Measurements from ENCODE around the gene DNA2. TPM values are rescaled to one million over a fixed set of nuclear protein-coding genes. Genes with fewer than 3 reads are reported as not detected.
"Not testable (repeated sequence)": the region's sequence is repeated elsewhere in the genome, so short reads cannot be mapped to it uniquely, and the experiment has no call there.

DNA2 gene
- total RNA-seq, 2 experiments from 2014 or later, result 27.3 to 28.9 TPM

GRCh38 chr10:68489919-68490318, 18.1 kb upstream of the DNA2 start:
- CTCF ChIA-PET, result interaction anchor here (0.8 to 1.8 kb wide), 2 partner anchors 10 to 62 kb away, joined by 3 to 5 read pairs; no protein-coding TSS in a partner anchor
- H3K27ac Mint-ChIP-seq, result no peak overlapping the region
- peak; percentile 49 for ATAC-seq
- peak; percentile 7 for DNase-seq
- H3K36me3 Mint-ChIP-seq (ENCODE audit: low read depth), result peaks cover 19% of the 10 kb centered on the region
- no peaks in the 10 kb centered on the region for H3K4me1 Mint-ChIP-seq
- POLR2A ChIA-PET, result interaction anchor here (0.6 kb wide), 1 partner anchor 21 kb away, joined by 4 read pairs; no protein-coding TSS in a partner anchor
- no peaks in the 10 kb centered on the region for H3K27me3 Mint-ChIP-seq
- H3K4me3 Mint-ChIP-seq, result no peak overlapping the region
- no peaks in the 10 kb centered on the region for H3K9me3 Mint-ChIP-seq (ENCODE audit: low read depth)
- intact Hi-C loops (cut with DNase I, micrococcal nuclease), result no loop called here

- ATAC-seq (no peak), DNase-seq (no peak)
- intact Hi-C loops (cut with DNase I, micrococcal nuclease), result loop anchor here in 1 of 2 experiments (5.0 kb wide), 1 partner anchor 248 kb away; the partner anchor contains the start of gene CCAR1
- Mint-ChIP-seq H3K9me3 (ENCODE audit: low read depth) (no peaks in the 10 kb centered on the region), H3K27me3 (no peaks in the 10 kb centered on the region), H3K4me3 (no peak overlapping the region), H3K27ac (no peak overlapping the region), H3K4me1 (peaks cover 22% of the 10 kb centered on the region), H3K36me3 (ENCODE audit: low read depth) (peaks cover 9% of the 10 kb centered on the region)
- ChIA-PET CTCF (no interaction called here), POLR2A (interaction anchor here (0.6 kb wide), 1 partner anchor 17 kb away, joined by 4 read pairs; no protein-coding TSS in a partner anchor)
Measured at GRCh38 chr10:68474021-68474420, 2.2 kb upstream of the DNA2 start.

GRCh38 chr10:68471063-68471585, 649 bp downstream of the DNA2 start:
- ChIA-PET CTCF (interaction anchor here (0.8 to 1.8 kb wide), 3 partner anchors 63 to 79 kb away, joined by 3 to 6 read pairs (median 3); partner anchors contain the start of gene RUFY2), POLR2A (no interaction called here)
- ATAC-seq (no peak), DNase-seq (no peak)
- Mint-ChIP-seq H3K27ac (peak overlapping the region; percentile 72), H3K4me1 (peaks cover 22% of the 10 kb centered on the region), H3K27me3 (no peaks in the 10 kb centered on the region), H3K36me3 (ENCODE audit: low read depth) (peaks cover 25% of the 10 kb centered on the region), H3K9me3 (ENCODE audit: low read depth) (no peaks in the 10 kb centered on the region), H3K4me3 (peak overlapping the region; percentile 92)
- intact Hi-C loops (cut with DNase I, micrococcal nuclease), result loop anchor here (1.0 to 5.0 kb wide), 3 partner anchors 56 to 430 kb away; partner anchors contain the start of genes CCAR1 (in 1 of the 2), DDX50 (in 1 of the 2) and SLC25A16 (in 1 of the 2)

- peak overlapping the region; percentile 92 for H3K4me3 Mint-ChIP-seq
- DNase-seq, result no peak
- no peak for ATAC-seq
- H3K4me1 Mint-ChIP-seq, result peaks cover 22% of the 10 kb centered on the region
- peaks cover 28% of the 10 kb centered on the region for H3K36me3 Mint-ChIP-seq (ENCODE audit: low read depth)
- ChIA-PET CTCF (interaction anchor here (1.6 kb wide), 1 partner anchor 80 kb away, joined by 3 read pairs; no protein-coding TSS in a partner anchor), POLR2A (no interaction called here)
- intact Hi-C loops (cut with DNase I, micrococcal nuclease), result loop anchor here (2.0 to 5.0 kb wide), 2 partner anchors 252 to 431 kb away; partner anchors contain the start of genes CCAR1 (in 1 of the 2) and DDX50 (in 1 of the 2)
- no peak overlapping the region for H3K27ac Mint-ChIP-seq
- no peaks in the 10 kb centered on the region for H3K27me3 Mint-ChIP-seq
- H3K9me3 Mint-ChIP-seq (ENCODE audit: low read depth), result no peaks in the 10 kb centered on the region
Measured at GRCh38 chr10:68470300-68470699, 1.5 kb downstream of the DNA2 start.

- POLR2A ChIA-PET, result no interaction called here
Measured at GRCh38 chr10:68469838-68470237, 1.9 kb downstream of the DNA2 start.

GRCh38 chr10:68464729-68465128, 7.0 kb downstream of the DNA2 start:
- H3K27ac Mint-ChIP-seq; H3K4me3 Mint-ChIP-seq; ATAC-seq; CTCF ChIA-PET; H3K9me3 Mint-ChIP-seq (ENCODE audit: low read depth); DNase-seq; H3K4me1 Mint-ChIP-seq; intact Hi-C loops (cut with DNase I, micrococcal nuclease); POLR2A ChIA-PET; H3K27me3 Mint-ChIP-seq: not testable (repeated sequence)
- peaks cover 47% of the 10 kb centered on the region for H3K36me3 Mint-ChIP-seq (ENCODE audit: low read depth)

More at GRCh38 chr10:68469838-68470237, 1.9 kb downstream of the DNA2 start:
- DNase-seq, result no peak
- Mint-ChIP-seq H3K27ac (no peak overlapping the region), H3K9me3 (ENCODE audit: low read depth) (no peaks in the 10 kb centered on the region), H3K4me1 (peaks cover 22% of the 10 kb centered on the region), H3K36me3 (ENCODE audit: low read depth) (peaks cover 30% of the 10 kb centered on the region), H3K4me3 (peak overlapping the region; percentile 92), H3K27me3 (no peaks in the 10 kb centered on the region)
- no peak for ATAC-seq
- intact Hi-C loops (cut with DNase I, micrococcal nuclease), result loop anchor here (2.0 to 5.0 kb wide), 2 partner anchors 252 to 431 kb away; partner anchors contain the start of genes CCAR1 (in 1 of the 2) and DDX50 (in 1 of the 2)
- CTCF ChIA-PET, result interaction anchor here (1.6 kb wide), 1 partner anchor 81 kb away, joined by 3 read pairs; no protein-coding TSS in a partner anchor

- ChIA-PET CTCF (interaction anchor here (0.6 kb wide), 1 partner anchor 13 kb away, joined by 3 read pairs; no protein-coding TSS in a partner anchor), POLR2A (no interaction called here)
- Mint-ChIP-seq H3K27ac (no peak overlapping the region), H3K36me3 (ENCODE audit: low read depth) (peaks cover 49% of the 10 kb centered on the region), H3K27me3 (no peaks in the 10 kb centered on the region), H3K4me1 (no peaks in the 10 kb centered on the region), H3K9me3 (ENCODE audit: low read depth) (no peaks in the 10 kb centered on the region), H3K4me3 (no peak overlapping the region)
- no peak for DNase-seq
- ATAC-seq, result no peak
- intact Hi-C loops (cut with DNase I, micrococcal nuclease), result no loop called here
Measured at GRCh38 chr10:68463365-68464093, 8.2 kb downstream of the DNA2 start.

- ChIA-PET POLR2A (no interaction called here), CTCF (interaction anchor here (0.6 kb wide), 1 partner anchor 14 kb away, joined by 3 read pairs; no protein-coding TSS in a partner anchor)
- DNase-seq, result no peak
- Mint-ChIP-seq H3K27ac (no peak overlapping the region), H3K27me3 (no peaks in the 10 kb centered on the region), H3K4me3 (no peak overlapping the region), H3K4me1 (no peaks in the 10 kb centered on the region), H3K9me3 (ENCODE audit: low read depth) (no peaks in the 10 kb centered on the region), H3K36me3 (ENCODE audit: low read depth) (peaks cover 46% of the 10 kb centered on the region)
- intact Hi-C loops (cut with DNase I, micrococcal nuclease), result no loop called here
- ATAC-seq, result no peak
Measured at GRCh38 chr10:68462536-68462935, 9.2 kb downstream of the DNA2 start.

- DNase-seq (no peak), ATAC-seq (no peak)
- Mint-ChIP-seq H3K27me3 (no peaks in the 10 kb centered on the region), H3K36me3 (ENCODE audit: low read depth) (peaks cover 46% of the 10 kb centered on the region), H3K4me3 (no peak overlapping the region), H3K27ac (no peak overlapping the region), H3K4me1 (no peaks in the 10 kb centered on the region), H3K9me3 (ENCODE audit: low read depth) (no peaks in the 10 kb centered on the region)
- CTCF ChIA-PET, result interaction anchor here (1.1 kb wide), 1 partner anchor 17 kb away, joined by 3 read pairs; no protein-coding TSS in a partner anchor
- POLR2A ChIA-PET, result interaction anchor here (0.6 kb wide), 1 partner anchor 153 kb away, joined by 4 read pairs; no protein-coding TSS in a partner anchor
- intact Hi-C loops (cut with DNase I, micrococcal nuclease), result no loop called here
Measured at GRCh38 chr10:68461032-68461431, 10.7 kb downstream of the DNA2 start.

- ATAC-seq; H3K9me3 Mint-ChIP-seq (ENCODE audit: low read depth); H3K27ac Mint-ChIP-seq; intact Hi-C loops (cut with DNase I, micrococcal nuclease); H3K4me3 Mint-ChIP-seq; POLR2A ChIA-PET; H3K4me1 Mint-ChIP-seq; H3K27me3 Mint-ChIP-seq; DNase-seq: not testable (repeated sequence)
- H3K36me3 Mint-ChIP-seq (ENCODE audit: low read depth), result peaks cover 29% of the 10 kb centered on the region
- CTCF ChIA-PET, result interaction anchor here (1.1 kb wide), 1 partner anchor 42 kb away, joined by 3 read pairs; no protein-coding TSS in a partner anchor
Measured at GRCh38 chr10:68449698-68450097, 22.1 kb downstream of the DNA2 start.

- Mint-ChIP-seq H3K36me3 (ENCODE audit: low read depth) (peaks cover 27% of the 10 kb centered on the region), H3K27ac (no peak overlapping the region), H3K27me3 (no peaks in the 10 kb centered on the region), H3K4me3 (no peak overlapping the region), H3K9me3 (ENCODE audit: low read depth) (no peaks in the 10 kb centered on the region), H3K4me1 (no peaks in the 10 kb centered on the region)
- no peak for DNase-seq
- intact Hi-C loops (cut with DNase I, micrococcal nuclease), result no loop called here
- ATAC-seq, result no peak
- ChIA-PET CTCF (interaction anchor here (0.7 kb wide), 1 partner anchor 9 kb away, joined by 5 read pairs; no protein-coding TSS in a partner anchor), POLR2A (no interaction called here)
Measured at GRCh38 chr10:68446179-68446578, 25.6 kb downstream of the DNA2 start.
